NOMO-1 treated with DMSO at 0.1 percent for 48 hours (cell line): ENCODE data around the gene ATRNL1.
A peak's percentile ranks its signal among the peaks of the same experiment; 100 is the strongest.
"Not testable (repeated sequence)": the region's sequence is repeated elsewhere in the genome, so short reads cannot be mapped to it uniquely, and the experiment has no call there.

Experiments used
- DNase-seq: peaks from one replicate; lab custom pipeline; 2025; ENCODE audit not compliant: unreplicated experiment; lab: John Stamatoyannopoulos, UW

Gene ATRNL1

GRCh38 chr10:115173915-115174443, 80.8 kb downstream of the ATRNL1 start:
- DNase-seq, result no peak

DNA sequence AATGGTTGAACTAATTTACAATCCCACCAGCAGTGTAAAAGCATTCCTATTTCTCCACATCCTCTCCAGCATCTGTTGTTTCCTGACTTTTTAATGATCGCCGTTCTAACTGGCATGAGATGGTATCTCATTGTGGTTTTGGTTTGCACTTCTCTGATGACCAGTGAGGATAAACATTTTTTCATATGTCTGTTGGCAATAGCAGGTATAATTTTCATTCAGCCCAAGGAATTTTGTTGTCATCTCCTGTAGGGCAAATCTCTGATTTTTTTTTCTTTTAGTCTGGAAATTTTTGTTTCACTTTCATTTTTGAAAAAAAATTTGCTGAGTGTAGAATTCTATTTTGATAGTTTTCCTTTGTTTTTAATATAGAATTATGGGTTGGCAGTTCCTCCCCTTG, 114.1 kb downstream of the ATRNL1 start:
- DNase-seq, result not testable (repeated sequence)

DNA sequence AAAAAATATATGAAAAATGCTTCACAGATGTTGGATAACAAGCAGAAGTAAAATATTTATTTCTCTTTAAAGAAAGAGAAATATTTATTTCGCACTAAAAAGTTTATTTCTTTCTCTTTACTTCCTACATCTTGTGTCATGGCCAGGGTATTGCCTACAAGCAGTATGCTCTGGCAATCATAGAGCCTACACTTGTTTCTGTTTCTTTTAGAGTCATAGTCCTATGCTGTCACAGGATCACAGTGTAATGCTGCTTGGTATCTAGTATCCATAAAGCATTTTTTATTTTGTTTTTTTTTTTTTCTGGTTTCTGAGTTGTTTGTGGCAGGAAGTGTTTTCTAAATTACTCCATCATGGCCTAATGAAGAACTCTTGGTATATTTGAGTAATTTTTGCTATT, 116.0 kb downstream of the ATRNL1 start:
- DNase-seq, result no peak

GRCh38 chr10:115214829-115215228, 121.7 kb downstream of the ATRNL1 start:
- no peak for DNase-seq

DNA sequence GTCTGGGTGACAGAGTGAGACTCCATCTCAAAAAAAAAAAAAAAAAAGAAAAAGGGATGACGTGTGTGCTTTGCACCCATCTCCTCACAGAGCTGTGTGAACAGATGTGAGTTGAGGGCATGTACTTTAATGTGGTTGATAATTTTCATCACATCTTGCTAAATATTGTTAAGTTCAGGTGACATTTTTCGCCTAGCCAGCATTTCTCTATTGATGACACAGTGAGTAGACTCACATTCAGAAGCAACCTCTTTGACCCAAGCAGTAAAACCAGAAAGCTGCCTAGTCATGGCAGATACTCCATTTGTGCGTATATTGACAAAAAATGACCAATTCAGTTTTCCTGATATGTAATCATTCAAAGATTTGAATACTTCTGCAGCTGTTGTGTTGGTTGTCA, 126.0 kb downstream of the ATRNL1 start:
- DNase-seq, result no peak

DNA sequence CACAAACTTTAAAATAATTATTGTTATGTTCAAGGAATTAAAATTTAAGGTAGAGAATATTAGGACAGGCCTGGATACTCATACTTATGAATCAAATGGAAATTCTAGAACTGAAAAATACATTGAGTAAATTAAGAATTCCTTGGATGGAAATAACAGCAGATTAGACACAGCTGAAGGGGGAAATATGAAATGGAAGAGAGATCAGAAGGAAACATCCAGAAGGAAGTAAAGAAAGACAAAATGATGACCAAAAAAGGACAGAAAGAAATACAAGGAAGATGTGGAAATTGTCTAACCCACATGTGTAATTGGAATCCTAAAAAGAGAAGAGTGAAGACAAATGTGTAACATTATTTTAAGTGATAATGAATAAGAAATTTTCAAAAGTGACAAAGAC, 128.9 kb downstream of the ATRNL1 start:
- no peak for DNase-seq

DNA sequence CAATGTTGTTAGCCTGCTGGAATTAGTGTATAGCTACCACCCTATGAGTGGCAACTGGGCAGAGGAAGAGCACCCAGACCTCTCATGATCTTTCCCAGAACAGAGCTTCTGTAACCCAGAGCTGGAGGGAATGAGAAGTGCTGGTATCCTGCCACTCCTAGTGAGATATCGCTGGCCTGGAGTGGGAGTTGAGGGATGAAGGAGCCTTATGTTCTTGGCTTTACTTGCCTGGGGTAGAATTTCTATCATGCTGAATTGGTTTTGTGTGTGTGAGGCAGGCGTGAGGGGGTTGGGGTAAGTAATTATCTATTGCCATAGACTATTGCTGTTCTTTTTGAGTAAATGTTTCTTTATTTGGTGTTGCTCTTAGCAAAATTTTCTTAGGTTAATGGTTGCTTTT, 146.6 kb downstream of the ATRNL1 start:
- no peak for DNase-seq

- DNase-seq, result no peak
Observed at GRCh38 chr10:115250784-115251183, 157.6 kb downstream of the ATRNL1 start.

DNA sequence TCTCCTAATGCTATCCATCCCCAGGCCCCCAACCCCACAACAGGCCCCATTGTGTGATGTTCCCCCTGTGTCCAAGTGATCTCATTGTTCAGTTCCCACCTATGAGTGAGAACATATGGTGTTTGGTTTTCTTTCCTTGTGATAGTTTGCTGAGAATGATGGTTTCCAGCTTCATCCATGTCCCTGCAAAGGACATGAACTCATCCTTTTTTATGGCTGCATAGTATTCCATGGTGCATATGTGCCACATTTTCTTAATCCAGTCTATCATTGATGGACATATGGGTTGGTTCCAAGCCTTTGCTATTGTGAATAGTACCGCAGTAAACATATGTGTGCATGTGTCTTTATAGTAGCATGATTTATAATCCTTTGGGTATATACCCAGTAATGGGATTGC, 160.6 kb downstream of the ATRNL1 start:
- DNase-seq, result not testable (repeated sequence)

DNA sequence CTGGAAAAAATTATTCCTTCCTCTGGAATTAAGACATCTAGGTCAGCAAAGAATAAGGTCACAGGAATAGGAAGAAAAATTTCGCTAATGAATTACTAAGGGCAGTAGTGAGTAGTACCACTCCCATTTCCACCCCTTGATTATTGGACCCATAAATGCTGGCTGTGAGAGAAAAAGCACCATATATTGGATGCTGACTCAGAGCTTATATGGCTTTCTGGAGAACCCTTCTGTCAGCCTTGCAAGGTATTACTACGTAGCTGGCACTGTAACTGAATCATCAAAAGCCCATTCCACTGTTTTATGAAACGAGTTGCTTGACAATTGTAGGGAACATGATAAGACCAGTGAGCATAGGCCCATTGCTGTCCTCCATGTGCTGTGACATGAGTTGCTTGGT, 179.3 kb downstream of the ATRNL1 start:
- no peak for DNase-seq

DNA sequence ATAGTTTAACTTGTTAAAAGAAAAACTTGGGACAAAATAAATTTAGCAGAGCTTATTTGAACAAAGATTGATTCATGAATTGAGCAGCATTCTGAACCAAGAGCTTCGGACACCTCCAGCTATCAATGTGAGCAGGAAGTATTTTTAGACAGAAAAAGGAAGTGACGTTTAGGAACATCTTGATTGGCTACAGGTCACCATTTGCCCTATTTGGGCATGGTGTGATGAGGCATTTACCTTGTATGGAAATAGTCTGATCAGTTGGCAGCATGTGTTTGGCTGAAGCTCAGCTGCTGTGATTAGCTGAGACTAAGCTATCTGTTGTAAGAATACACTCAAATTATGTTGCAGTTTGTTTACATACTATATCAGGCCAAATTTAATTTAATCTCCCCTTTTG, 185.1 kb downstream of the ATRNL1 start:
- no peak for DNase-seq

- DNase-seq, result no peak
Observed at GRCh38 chr10:115295213-115295805, 202.1 kb downstream of the ATRNL1 start.

DNA sequence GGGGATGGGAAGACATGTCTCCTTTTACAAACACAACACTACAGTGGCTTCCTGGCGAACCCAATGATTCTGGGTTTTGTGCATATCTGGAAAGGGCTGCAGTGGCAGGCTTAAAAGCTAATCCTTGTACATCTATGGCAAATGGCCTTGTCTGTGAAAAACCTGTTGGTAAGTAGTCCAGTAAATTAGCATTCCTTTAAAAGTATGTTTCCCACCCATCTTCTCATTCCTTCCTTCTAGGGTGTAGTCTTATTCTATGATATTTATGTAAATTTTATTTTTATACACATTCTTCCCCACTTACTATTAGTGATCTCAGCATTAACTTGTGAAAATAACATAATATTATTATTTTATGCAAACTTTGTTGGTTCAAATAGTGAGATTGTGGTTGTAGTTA, 206.9 kb downstream of the ATRNL1 start:
- no peak for DNase-seq

GRCh38 chr10:115319669-115320068, 226.5 kb downstream of the ATRNL1 start:
- DNase-seq, result not testable (repeated sequence)

GRCh38 chr10:115321360-115321759, 228.2 kb downstream of the ATRNL1 start:
- DNase-seq, result no peak

- no peak for DNase-seq
Observed at GRCh38 chr10:115328331-115328730, 235.2 kb downstream of the ATRNL1 start.

DNA sequence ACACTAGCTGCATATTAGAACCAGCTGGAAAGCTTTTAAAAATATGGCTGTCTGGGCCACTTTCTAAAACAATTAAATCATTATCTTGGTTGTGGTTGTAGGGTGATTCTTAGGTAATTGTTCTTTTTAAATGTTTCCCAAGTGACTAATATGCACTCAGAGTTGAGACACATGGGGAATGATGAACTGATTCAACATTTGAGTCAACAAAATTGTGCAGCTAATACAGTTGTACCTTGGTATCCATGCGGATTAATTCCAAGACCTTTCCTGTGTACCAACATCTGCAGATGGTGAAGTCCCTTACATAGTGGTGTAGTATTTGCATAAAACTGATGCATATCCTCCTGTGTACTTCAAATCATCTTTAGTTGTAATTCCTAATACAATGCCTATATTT, 242.2 kb downstream of the ATRNL1 start:
- DNase-seq, result no peak

- peak; percentile 31 for DNase-seq
Observed at GRCh38 chr10:115355162-115355760, 262.1 kb downstream of the ATRNL1 start.

- not testable (repeated sequence) for DNase-seq
Observed at GRCh38 chr10:115367920-115368319, 274.8 kb downstream of the ATRNL1 start.

DNA sequence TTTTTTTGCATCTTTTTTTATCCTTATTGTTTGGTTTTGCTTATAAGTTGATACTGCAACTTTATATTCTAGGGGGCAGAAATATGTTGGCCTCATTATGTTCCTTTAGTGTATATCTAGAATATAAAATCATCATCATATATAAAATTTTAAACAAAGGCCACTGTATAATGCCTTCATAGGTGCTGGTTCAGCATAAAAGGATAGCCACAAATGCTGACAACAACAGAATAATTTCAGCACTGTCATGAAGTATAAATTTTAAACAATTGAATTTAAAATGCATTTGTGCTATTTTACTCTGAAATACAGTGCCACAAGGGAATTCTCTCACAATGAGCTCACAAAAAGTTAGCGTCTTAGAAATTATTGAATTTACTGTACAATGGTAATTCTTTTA, 285.9 kb downstream of the ATRNL1 start:
- DNase-seq, result no peak

DNA sequence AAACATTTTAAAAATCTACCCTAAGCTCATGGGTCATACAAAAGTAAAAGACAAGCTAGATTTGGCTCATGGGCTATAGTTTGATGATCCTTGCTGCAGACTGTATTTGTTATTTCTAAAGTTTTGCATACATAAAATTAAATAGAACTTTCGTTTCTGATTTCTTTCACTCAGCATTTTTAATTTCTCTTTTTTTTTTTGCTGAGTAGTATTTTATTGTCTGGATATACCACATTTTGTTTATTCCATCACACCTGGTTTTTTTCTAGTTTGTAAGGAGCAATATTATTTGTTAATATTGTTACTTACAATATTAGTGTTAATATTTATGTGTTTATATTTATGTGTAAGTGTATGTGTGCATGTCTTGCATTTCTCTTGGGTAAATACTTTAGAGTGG, 291.5 kb downstream of the ATRNL1 start:
- no peak for DNase-seq

- DNase-seq, result no peak
Observed at GRCh38 chr10:115390607-115391006, 297.4 kb downstream of the ATRNL1 start.

DNA sequence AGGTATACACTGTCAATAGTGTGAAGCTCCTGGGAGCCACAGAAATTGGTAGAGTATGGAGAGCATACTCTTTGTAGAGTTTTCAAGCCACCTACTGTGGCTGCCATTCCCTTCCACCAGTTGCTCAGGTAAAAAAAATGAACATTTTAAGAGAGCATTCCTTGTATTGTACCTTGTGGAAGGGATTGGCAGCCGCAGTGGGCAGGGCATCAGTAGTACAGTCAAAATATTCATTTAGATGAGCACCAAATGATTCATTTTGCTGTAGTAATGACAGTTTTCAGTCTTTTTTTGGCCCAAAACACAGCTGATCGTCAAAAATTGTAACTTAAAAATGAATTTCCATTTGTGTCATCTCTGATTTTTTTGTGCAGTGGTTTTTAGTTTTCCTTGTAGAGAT, 304.9 kb downstream of the ATRNL1 start:
- no peak for DNase-seq
